Natural killer cell (primary cell): ENCODE results near the gene ADGRB2. TPM values are rescaled to one million over a fixed set of nuclear protein-coding genes. Genes with fewer than 3 reads are reported as not detected.
A peak's percentile ranks its signal among the peaks of the same experiment; 100 is the strongest.

ENCODE experiments used
- ATAC-seq, 3 donors: fragments of 150-1000 bp in 2 of 3; fragments of 200-7000 bp in 1 of 3; cut with Tn5 transposase; 1 replicate in 1 of 3; 2 replicates in 2 of 3; pipeline ENCODE4 v1.10.0; 2021; ENCODE audit warnings: mild to moderate bottlenecking in 2 of 3, moderate library complexity in 2 of 3
- DNase-seq, 2 donors: peaks; one replicate each; pipeline versions ENCODE4 v3.0.0 to v3.0.0-alpha.2; 2013 to 2021; ENCODE audit warnings: mixed read lengths in 1 of 2
- H3K27ac ChIP-seq: one replicate; pipeline ENCODE4 v1.5.1; 2013; ENCODE audit warnings: mild to moderate bottlenecking, low read length
- H3K27me3 ChIP-seq: one replicate; pipeline ENCODE4 v1.6.1; 2013; ENCODE audit warnings: low read length; ENCODE audit not compliant: control insufficient read depth, insufficient read depth
- H3K36me3 ChIP-seq: one replicate; pipeline ENCODE4 v1.6.1; 2013; ENCODE audit warnings: low read length; ENCODE audit not compliant: control insufficient read depth, insufficient read depth
- H3K4me1 ChIP-seq: one replicate; pipeline ENCODE4 v1.6.1; 2013; ENCODE audit warnings: low read length; ENCODE audit not compliant: control insufficient read depth, insufficient read depth
- H3K4me3 ChIP-seq: one replicate; pipeline ENCODE4 v1.5.1; 2013; ENCODE audit warnings: low read length
- H3K9me3 ChIP-seq: one replicate; pipeline ENCODE4 v1.6.1; 2013; ENCODE audit warnings: low read length; ENCODE audit not compliant: control insufficient read depth, insufficient read depth
- H3K27ac Mint-ChIP-seq, 2 donors: one replicate each; pipeline ENCODE4 v1.8.0; 2022; ENCODE audit warnings: mild to moderate bottlenecking in 2 of 2, mixed read lengths in 2 of 2, moderate library complexity in 1 of 2
- H3K27me3 Mint-ChIP-seq, 2 donors: one replicate each; pipeline ENCODE4 v1.8.0; 2022; ENCODE audit warnings: low read depth in 2 of 2, mixed read lengths in 2 of 2
- H3K36me3 Mint-ChIP-seq: one replicate; pipeline ENCODE4 v1.8.0; 2022; ENCODE audit warnings: mixed read lengths
- H3K4me1 Mint-ChIP-seq, 2 donors: one replicate each; pipeline ENCODE4 v1.8.0; 2022; ENCODE audit warnings: mixed read lengths in 2 of 2
- H3K4me3 Mint-ChIP-seq: one replicate; pipeline ENCODE4 v1.8.0; 2022; ENCODE audit warnings: mild to moderate bottlenecking, moderate library complexity, mixed read lengths
- H3K9me3 Mint-ChIP-seq, 2 donors: one replicate each; pipeline ENCODE4 v1.8.0; 2022; ENCODE audit warnings: mixed read lengths in 2 of 2
- WGBS: methylation state at CpG from one replicate; pipeline ENCODE4 v1.1.7; 2013; ENCODE audit warnings: missing lambda C conversion rate; ENCODE audit not compliant: insufficient coverage; 5-methylcytosine and 5-hydroxymethylcytosine counted together
- intact Hi-C: fragments of 100-400 bp; cut with micrococcal nuclease; formaldehyde crosslinking; loops from one replicate; pipeline ENCODE4 v1.14.2; 2022
- total RNA-seq, 4 donors: library from RNA; stranded (reverse); fragments of 120-200 nt in 1 of 4; gene quantifications; one replicate each; pipeline versions ENCODE4 v1.2.3 to v1.2.4, GENCODE V29; 2013 to 2022
- TF ChIP-seq, protein P1 (sequence below): fragments of 200-600 bp; IDR thresholded peaks from one replicate; pipeline ENCODE4 v1.8.0; 2022; ENCODE audit warnings: antibody characterized with exemption

Gene ADGRB2
- total RNA-seq, 3 donors from 2014 or later (not counting 1 experiment from before 2014, with no cell fraction given), result 7.6 to 19.9 (median 12.8) TPM

DNA sequence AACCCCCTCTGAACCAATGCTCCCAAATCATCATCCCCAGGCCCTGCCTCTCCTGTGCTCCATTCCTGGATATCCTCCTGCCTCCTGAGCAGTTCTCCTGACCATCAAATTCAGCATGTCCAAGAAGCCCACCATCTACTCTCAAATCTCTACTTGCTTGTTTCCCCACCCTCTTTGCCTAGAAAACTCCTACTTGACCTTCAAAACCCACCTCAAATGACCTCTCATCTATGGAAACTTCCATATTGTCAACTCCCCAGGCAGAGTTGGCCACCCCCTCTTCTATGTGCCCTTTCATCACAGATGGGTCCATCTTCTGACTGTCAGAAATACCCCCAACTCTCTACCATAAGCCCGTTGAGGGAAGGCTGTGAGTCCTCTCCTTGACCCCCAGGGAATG, 16.8 kb downstream of the ADGRB2 start:
- Histone ChIP-seq H3K9me3 (no peaks in the 10 kb centered on the region), H3K27me3 (no peaks in the 10 kb centered on the region), H3K36me3 (no peaks in the 10 kb centered on the region), H3K4me1 (peaks cover 79% of the 10 kb centered on the region), H3K27ac (no peak overlapping the region), H3K4me3 (no peak overlapping the region)
- Mint-ChIP-seq H3K4me1 (peaks cover 68 to 76% of the 10 kb centered on the region in 2 donors), H3K27me3 (no peaks in the 10 kb centered on the region), H3K9me3 (no peaks in the 10 kb centered on the region), H3K36me3 (no peaks in the 10 kb centered on the region), H3K27ac (peak overlapping the region; percentile 71 to 89), H3K4me3 (peak overlapping the region; percentile 85)
- 94% methylated on average over 1 of the region's 1 CpG for WGBS
- no peak for ATAC-seq
- DNase-seq, result no peak
- intact Hi-C loops, result loop anchor here (5.0 kb wide), 1 partner anchor 85 kb away; no protein-coding TSS in a partner anchor
- TF ChIP-seq, protein P1, sequence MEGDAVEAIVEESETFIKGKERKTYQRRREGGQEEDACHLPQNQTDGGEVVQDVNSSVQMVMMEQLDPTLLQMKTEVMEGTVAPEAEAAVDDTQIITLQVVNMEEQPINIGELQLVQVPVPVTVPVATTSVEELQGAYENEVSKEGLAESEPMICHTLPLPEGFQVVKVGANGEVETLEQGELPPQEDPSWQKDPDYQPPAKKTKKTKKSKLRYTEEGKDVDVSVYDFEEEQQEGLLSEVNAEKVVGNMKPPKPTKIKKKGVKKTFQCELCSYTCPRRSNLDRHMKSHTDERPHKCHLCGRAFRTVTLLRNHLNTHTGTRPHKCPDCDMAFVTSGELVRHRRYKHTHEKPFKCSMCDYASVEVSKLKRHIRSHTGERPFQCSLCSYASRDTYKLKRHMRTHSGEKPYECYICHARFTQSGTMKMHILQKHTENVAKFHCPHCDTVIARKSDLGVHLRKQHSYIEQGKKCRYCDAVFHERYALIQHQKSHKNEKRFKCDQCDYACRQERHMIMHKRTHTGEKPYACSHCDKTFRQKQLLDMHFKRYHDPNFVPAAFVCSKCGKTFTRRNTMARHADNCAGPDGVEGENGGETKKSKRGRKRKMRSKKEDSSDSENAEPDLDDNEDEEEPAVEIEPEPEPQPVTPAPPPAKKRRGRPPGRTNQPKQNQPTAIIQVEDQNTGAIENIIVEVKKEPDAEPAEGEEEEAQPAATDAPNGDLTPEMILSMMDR, result no peak

DNA sequence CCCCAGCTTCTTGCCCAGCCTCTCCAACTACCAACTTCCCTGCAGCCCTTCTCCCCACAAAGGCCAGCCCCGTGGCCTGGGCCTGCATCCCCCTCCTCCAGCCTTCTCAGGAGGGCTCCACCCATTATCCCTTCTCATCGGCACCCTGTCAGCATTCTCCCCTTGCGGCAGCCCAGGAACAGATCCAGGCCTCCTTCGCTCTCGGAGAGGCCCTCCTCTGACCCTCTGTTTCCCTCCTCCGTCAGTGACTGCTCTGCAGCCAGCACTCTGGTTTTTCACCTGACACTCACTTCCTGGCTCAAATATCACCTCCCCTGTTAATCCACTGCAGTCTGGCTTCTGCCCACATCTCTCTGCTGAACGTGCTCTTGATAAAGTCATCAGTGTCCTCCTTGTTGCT, 17.5 kb downstream of the ADGRB2 start:
- H3K9me3 ChIP-seq, result no peaks in the 10 kb centered on the region
- Mint-ChIP-seq H3K36me3 (no peaks in the 10 kb centered on the region), H3K27me3 (no peaks in the 10 kb centered on the region), H3K4me3 (peak overlapping the region; percentile 85), H3K27ac (peak overlapping the region; percentile 71 to 89), H3K9me3 (no peaks in the 10 kb centered on the region), H3K4me1 (peaks cover 61 to 70% of the 10 kb centered on the region in 2 donors)
- TF ChIP-seq, protein P1, result no peak
- 38% methylated on average over 7 of the region's 7 CpGs for WGBS
- DNase-seq (peak; percentile 26 to 31), ATAC-seq (peak; percentile 61 to 66 (median 63))
- H3K36me3 ChIP-seq, result no peaks in the 10 kb centered on the region
- H3K4me3 ChIP-seq, result no peak overlapping the region
- peak overlapping the region; percentile 62 for H3K27ac ChIP-seq
- H3K27me3 ChIP-seq, result no peaks in the 10 kb centered on the region
- H3K4me1 ChIP-seq, result peaks cover 79% of the 10 kb centered on the region
- intact Hi-C loops, result loop anchor here (5.0 kb wide), 1 partner anchor 84 kb away; no protein-coding TSS in a partner anchor

DNA sequence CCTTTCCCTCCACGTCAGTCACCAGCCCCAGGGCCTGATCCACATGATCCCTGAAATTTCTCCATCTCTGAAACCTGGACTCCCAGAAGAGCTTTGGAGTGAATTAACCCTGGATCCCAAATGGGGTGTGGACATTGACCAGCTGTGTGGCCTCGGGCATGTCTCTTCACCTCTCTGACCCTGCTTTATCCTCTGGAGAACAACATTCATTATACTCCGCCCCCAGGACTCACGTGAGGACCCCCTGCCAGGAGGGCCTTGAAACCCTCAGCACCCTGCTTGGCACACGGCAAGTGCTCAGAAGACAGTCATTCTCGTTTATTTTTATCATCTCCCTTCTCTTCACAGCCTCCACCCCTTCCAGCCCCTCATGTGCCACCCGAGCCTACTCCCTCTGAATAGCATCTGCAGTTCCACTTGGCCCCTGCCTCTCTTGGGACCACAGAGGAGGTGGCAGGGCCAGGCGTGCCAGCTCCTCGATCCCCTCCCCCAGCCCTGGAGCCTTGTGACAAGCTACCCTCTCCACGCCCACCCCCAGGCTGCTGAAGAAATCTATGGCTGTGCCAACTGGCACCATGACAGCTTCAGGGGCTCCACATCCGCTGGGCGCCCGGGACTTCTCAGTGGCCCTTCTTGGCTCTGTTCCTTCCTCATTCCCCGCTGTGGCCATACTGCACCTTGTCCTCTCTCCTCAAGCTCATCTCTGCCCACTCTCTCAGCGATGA, 18.0 kb downstream of the ADGRB2 start:
- H3K4me3 Mint-ChIP-seq, result peak overlapping the region; percentile 85
- WGBS, result 71% methylated on average over 15 of the region's 15 CpGs
- no peaks in the 10 kb centered on the region for H3K27me3 Mint-ChIP-seq
- peak overlapping the region; percentile 62 for H3K27ac ChIP-seq
- no peak for ATAC-seq
- TF ChIP-seq, protein P1, result no peak
- intact Hi-C loops, result loop anchor here (5.0 kb wide), 1 partner anchor 84 kb away; no protein-coding TSS in a partner anchor
- no peak for DNase-seq
- no peaks in the 10 kb centered on the region for H3K36me3 Mint-ChIP-seq
- H3K4me1 ChIP-seq, result peaks cover 76% of the 10 kb centered on the region
- peaks cover 56 to 64% of the 10 kb centered on the region in 2 donors for H3K4me1 Mint-ChIP-seq
- no peaks in the 10 kb centered on the region for H3K27me3 ChIP-seq
- no peaks in the 10 kb centered on the region for H3K9me3 ChIP-seq
- no peaks in the 10 kb centered on the region for H3K36me3 ChIP-seq
- no peaks in the 10 kb centered on the region for H3K9me3 Mint-ChIP-seq
- H3K4me3 ChIP-seq, result no peak overlapping the region
- peak overlapping the region; percentile 71 to 89 for H3K27ac Mint-ChIP-seq
